Placental pericyte (primary cell): Measurements from ENCODE around the gene DUSP11. TPM values are rescaled to one million over a fixed set of nuclear protein-coding genes. Genes with fewer than 3 reads are reported as not detected.

Source experiments
- total RNA-seq: library from RNA; depleted of rRNA; stranded (reverse); fragments of >200 nt; gene quantifications from 2 replicates; pipeline ENCODE4 v1.2.3, GENCODE V29; 2012

Gene DUSP11
- total RNA-seq = 24.9 and 33.5 TPM in 2 replicates

DNA sequence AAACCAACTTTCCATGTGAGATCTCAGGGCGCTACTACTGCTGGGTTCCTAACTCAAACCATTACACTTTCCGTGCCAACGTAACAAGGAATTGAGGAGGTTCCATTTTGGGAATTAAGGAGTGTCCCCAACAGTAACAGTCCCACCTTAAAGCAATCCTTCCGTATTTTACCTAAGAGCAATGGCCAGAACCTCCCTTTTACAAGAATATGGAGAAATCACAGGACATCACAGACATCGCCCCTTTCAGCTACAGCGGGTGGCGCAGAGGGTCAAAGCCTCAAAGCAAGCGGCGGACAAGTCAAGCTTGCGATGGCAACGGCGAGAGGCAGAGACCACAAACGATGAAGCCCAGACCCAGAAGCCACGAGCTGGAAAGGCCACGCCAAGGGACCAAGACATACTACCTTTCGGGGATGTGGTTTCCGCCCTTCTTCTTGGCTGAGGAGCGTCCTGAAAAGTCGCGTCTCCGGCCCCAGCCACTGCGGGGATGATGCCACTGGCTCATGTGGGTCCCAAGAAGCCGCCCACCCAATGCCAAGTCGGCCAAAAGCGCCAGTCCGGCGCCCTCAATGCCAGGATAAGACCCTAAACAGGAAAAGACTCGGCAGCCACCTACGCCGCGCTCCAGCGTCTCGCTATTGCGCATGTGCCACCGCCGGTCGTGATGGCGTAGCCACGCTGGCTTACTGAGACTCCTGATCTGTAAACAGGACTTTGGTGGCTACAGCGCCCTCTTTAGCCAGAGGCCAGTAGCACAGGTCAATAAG lies at the start of gene DUSP11:
Gene DUSP11 (minus strand): TSS at position 637 of the 770 bp plus-strand sequence. CDS start 129 bp downstream, at position 508.

DNA sequence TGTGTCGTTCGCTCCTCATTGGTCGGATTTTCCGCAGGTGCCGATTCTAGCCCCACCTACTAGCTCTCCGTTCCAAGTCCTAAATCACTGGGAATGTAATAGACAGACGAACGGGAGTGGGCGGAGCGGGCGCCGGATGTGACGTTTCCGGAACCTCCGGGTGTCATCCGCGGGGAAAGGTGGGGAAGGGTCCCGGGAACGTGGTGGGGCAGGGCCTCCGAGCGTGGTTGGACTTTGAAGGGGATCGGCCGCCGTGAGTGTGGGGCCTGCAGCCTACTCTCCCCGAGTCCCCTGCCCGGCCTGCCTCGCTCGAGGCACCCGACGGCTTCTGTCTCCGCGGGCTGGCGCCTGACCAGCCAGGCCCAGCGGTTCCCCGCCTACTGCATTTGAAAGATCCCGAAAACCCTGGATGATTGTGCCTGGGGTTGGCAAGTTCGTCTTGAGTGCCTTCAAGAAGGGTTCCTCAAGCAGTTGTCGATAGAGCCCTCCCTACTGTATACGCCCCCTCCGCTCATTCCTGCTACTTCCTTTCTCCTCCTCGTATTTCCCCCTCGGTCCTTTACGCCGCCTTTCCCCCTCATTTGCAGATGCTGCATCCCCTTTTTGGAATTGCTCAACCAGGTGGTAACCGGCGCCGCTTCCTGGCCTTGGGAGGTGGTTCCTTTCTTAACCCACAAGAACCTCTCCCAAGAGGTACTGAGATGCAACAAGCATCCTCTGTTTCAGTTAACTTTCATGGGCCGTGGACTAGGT lies 49.1 kb upstream of the DUSP11 start, which contains the start of gene STAMBP:
Gene STAMBP (plus strand): TSS at position 144 of the 753 bp plus-strand sequence. CDS start 1,896 bp downstream, outside the sequence.

DNA sequence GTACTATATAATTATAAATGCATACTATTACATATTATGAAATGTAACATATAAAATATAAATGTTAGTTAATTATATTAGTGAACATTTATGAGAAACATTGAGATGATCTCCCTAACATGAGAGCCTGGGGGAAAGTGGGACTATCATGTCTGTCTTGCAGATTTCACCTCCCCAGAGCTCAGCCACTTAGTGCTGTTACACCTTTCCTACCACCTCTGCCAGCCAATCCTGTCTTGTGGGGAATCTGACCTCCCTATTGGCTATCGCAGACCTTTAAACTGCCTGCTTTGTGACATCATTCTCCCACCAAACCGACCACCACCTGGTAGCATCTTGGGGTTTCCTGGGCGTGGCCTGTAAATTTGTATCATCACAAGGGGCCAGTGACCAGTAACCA lies 4.0 kb upstream of the DUSP11 start, which contains the start of gene C2orf78:
Gene C2orf78 (plus strand): TSS at position 301 of the 400 bp plus-strand sequence. CDS start 127 bp downstream, outside the sequence.

DNA sequence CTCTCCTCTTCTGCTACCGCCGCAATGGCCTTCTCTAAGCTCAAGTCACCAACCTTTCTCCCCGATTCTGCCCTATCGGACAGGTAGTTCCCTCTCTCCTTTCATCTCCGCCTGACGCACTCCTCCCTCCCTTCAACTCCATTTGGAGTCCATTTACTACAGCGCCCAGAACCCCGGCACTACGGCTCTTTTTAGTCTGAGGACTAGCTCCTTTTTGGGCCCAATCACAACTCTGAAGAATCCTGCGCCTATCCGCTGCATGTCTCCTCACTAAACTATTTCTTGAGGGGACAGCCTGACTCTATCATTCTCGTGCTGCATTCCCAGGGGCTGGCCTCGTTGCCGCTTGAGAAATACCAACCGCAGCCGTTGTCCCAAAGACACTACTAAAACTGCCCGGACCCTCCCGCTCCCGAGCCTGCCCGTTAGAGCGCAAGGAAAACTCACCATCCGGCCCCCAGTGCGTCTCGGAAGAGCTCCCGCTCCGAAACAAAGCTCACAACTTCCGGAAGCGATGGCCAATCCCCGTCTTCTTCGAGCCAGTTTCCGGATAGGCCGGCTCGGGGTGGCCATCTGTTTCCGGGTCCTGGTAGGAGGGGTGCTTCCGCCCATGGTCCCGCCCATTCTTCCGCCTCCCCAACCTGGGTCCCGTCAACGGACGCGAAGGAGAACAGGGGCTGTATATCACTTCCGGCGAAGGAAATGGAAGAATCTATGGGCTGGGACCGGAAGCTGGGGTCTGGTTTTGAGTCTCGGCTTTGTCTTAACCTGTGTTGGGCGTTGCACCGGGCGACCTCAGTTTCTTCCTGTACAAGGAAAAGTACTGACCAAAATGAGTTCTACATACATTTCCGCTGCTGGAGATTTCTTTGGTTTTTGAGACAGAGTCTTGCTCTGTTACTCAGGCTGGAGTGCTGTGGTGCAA lies 42.8 kb downstream of the DUSP11 start, which contains the start of gene TPRKB:
Gene TPRKB (minus strand): TSS at position 491 of the 925 bp plus-strand sequence. CDS start 2,776 bp downstream, outside the sequence.

Other genes with a start within 250 kb of the DUSP11 start
- not detected in 2 replicates for gene NAT8, start 137.7 kb downstream of the DUSP11 start, total RNA-seq
- gene TPRKB, start 42.8 kb downstream of the DUSP11 start, total RNA-seq = 13.1 and 33.2 TPM in 2 replicates
- not detected in 2 replicates for gene C2orf78, start 4.1 kb upstream of the DUSP11 start, total RNA-seq
- 24.3 and 26.8 TPM in 2 replicates for gene STAMBP, start 48.9 kb upstream of the DUSP11 start, total RNA-seq
- 61.7 and 148 TPM in 2 replicates for gene ACTG2, start 112.9 kb upstream of the DUSP11 start, total RNA-seq
- 44.0 and 58.0 TPM in 2 replicates for gene DGUOK, start 146.8 kb upstream of the DUSP11 start, total RNA-seq
- gene TET3, start 204.8 kb upstream of the DUSP11 start, total RNA-seq = 10.7 and 11.0 TPM in 2 replicates